Activated naive CD4-positive, alpha-beta T cell treated with anti-CD3 and anti-CD28 coated beads, Interleukin-2, amount 50 U/mL, for 24 hours (primary cell): ENCODE measurements around the gene PTP4A2.

Experiments used
- H3K27ac Mint-ChIP-seq: one replicate; pipeline ENCODE4 v1.8.0; 2021; ENCODE audit warnings: mild to moderate bottlenecking, mixed read lengths
- H3K27me3 Mint-ChIP-seq: one replicate; pipeline ENCODE4 v1.8.0; 2021; ENCODE audit warnings: mixed read lengths
- H3K36me3 Mint-ChIP-seq: one replicate; pipeline ENCODE4 v1.8.0; 2021; ENCODE audit warnings: mixed read lengths
- H3K4me1 Mint-ChIP-seq: one replicate; pipeline ENCODE4 v1.8.0; 2021; ENCODE audit warnings: mixed read lengths
- H3K4me3 Mint-ChIP-seq: one replicate; pipeline ENCODE4 v1.8.0; 2021; ENCODE audit warnings: mild to moderate bottlenecking, mixed read lengths
- H3K9me3 Mint-ChIP-seq: one replicate; pipeline ENCODE4 v1.8.0; 2021; ENCODE audit warnings: mixed read lengths

Gene PTP4A2

GRCh38 chr1:31891280-31891679 lies 46.9 kb downstream of the PTP4A2 start:
- H3K27ac Mint-ChIP-seq: peak overlapping the region; percentile 71
- H3K27me3 Mint-ChIP-seq: no peaks in the 10 kb centered on the region
- peaks cover 1% of the 10 kb centered on the region for H3K36me3 Mint-ChIP-seq
- H3K4me1 Mint-ChIP-seq: peaks cover 22% of the 10 kb centered on the region
- no peak overlapping the region for H3K4me3 Mint-ChIP-seq
- no peaks in the 10 kb centered on the region for H3K9me3 Mint-ChIP-seq

GRCh38 chr1:31888291-31888690 lies 49.9 kb downstream of the PTP4A2 start:
- no peaks in the 10 kb centered on the region for H3K9me3 Mint-ChIP-seq
- peak overlapping the region; percentile 51 for H3K27ac Mint-ChIP-seq
- H3K27me3 Mint-ChIP-seq: no peaks in the 10 kb centered on the region
- H3K4me1 Mint-ChIP-seq: peaks cover 22% of the 10 kb centered on the region
- no peak overlapping the region for H3K4me3 Mint-ChIP-seq
- peaks cover 1% of the 10 kb centered on the region for H3K36me3 Mint-ChIP-seq

GRCh38 chr1:31886866-31887265 lies 51.3 kb downstream of the PTP4A2 start:
- Mint-ChIP-seq H3K9me3 (no peaks in the 10 kb centered on the region), H3K4me1 (peaks cover 22% of the 10 kb centered on the region), H3K27me3 (no peaks in the 10 kb centered on the region), H3K27ac (no peak overlapping the region), H3K36me3 (peaks cover 1% of the 10 kb centered on the region), H3K4me3 (no peak overlapping the region)

GRCh38 chr1:31885851-31886250 lies 52.3 kb downstream of the PTP4A2 start:
- H3K9me3 Mint-ChIP-seq: no peaks in the 10 kb centered on the region
- no peak overlapping the region for H3K4me3 Mint-ChIP-seq
- H3K27me3 Mint-ChIP-seq: no peaks in the 10 kb centered on the region
- H3K27ac Mint-ChIP-seq: no peak overlapping the region
- peaks cover 25% of the 10 kb centered on the region for H3K4me1 Mint-ChIP-seq
- H3K36me3 Mint-ChIP-seq: peaks cover 1% of the 10 kb centered on the region

- peaks cover 14% of the 10 kb centered on the region for H3K4me1 Mint-ChIP-seq
- H3K27ac Mint-ChIP-seq: no peak overlapping the region
- no peaks in the 10 kb centered on the region for H3K36me3 Mint-ChIP-seq
- no peaks in the 10 kb centered on the region for H3K9me3 Mint-ChIP-seq
- no peaks in the 10 kb centered on the region for H3K27me3 Mint-ChIP-seq
- no peak overlapping the region for H3K4me3 Mint-ChIP-seq
Observed at GRCh38 chr1:31883357-31883942, 54.7 kb downstream of the PTP4A2 start.

GRCh38 chr1:31881688-31882000 lies 56.5 kb downstream of the PTP4A2 start:
- Mint-ChIP-seq H3K4me3 (no peak overlapping the region), H3K27ac (peak overlapping the region; percentile 3), H3K4me1 (peaks cover 13% of the 10 kb centered on the region), H3K36me3 (no peaks in the 10 kb centered on the region), H3K9me3 (no peaks in the 10 kb centered on the region), H3K27me3 (no peaks in the 10 kb centered on the region)

- no peaks in the 10 kb centered on the region for H3K27me3 Mint-ChIP-seq
- peaks cover 18% of the 10 kb centered on the region for H3K4me1 Mint-ChIP-seq
- H3K9me3 Mint-ChIP-seq: no peaks in the 10 kb centered on the region
- H3K4me3 Mint-ChIP-seq: no peak overlapping the region
- peaks cover 1% of the 10 kb centered on the region for H3K36me3 Mint-ChIP-seq
- H3K27ac Mint-ChIP-seq: peak overlapping the region; percentile 3
Observed at GRCh38 chr1:31880957-31881687, 57.0 kb downstream of the PTP4A2 start.

GRCh38 chr1:31879981-31880608 lies 58.1 kb downstream of the PTP4A2 start:
- Mint-ChIP-seq H3K36me3 (peaks cover 1% of the 10 kb centered on the region), H3K27ac (no peak overlapping the region), H3K4me3 (no peak overlapping the region), H3K9me3 (no peaks in the 10 kb centered on the region), H3K4me1 (peaks cover 21% of the 10 kb centered on the region), H3K27me3 (no peaks in the 10 kb centered on the region)

GRCh38 chr1:31878058-31878457 lies 60.1 kb downstream of the PTP4A2 start:
- Mint-ChIP-seq H3K4me1 (peaks cover 26% of the 10 kb centered on the region), H3K36me3 (peaks cover 2% of the 10 kb centered on the region), H3K4me3 (no peak overlapping the region), H3K9me3 (peaks cover 2% of the 10 kb centered on the region), H3K27ac (no peak overlapping the region), H3K27me3 (no peaks in the 10 kb centered on the region)

GRCh38 chr1:31877544-31877943 lies 60.6 kb downstream of the PTP4A2 start:
- Mint-ChIP-seq H3K27me3 (no peaks in the 10 kb centered on the region), H3K9me3 (peaks cover 7% of the 10 kb centered on the region), H3K36me3 (peaks cover 4% of the 10 kb centered on the region), H3K27ac (peak overlapping the region; percentile 23), H3K4me3 (no peak overlapping the region), H3K4me1 (peaks cover 31% of the 10 kb centered on the region)

- Mint-ChIP-seq H3K4me1 (peaks cover 32% of the 10 kb centered on the region), H3K27ac (no peak overlapping the region), H3K9me3 (peaks cover 7% of the 10 kb centered on the region), H3K36me3 (peaks cover 4% of the 10 kb centered on the region), H3K27me3 (no peaks in the 10 kb centered on the region), H3K4me3 (no peak overlapping the region)
Observed at GRCh38 chr1:31875636-31876236, 62.4 kb downstream of the PTP4A2 start.

- Mint-ChIP-seq H3K4me1 (peaks cover 27% of the 10 kb centered on the region), H3K9me3 (peaks cover 7% of the 10 kb centered on the region), H3K4me3 (no peak overlapping the region), H3K27me3 (no peaks in the 10 kb centered on the region), H3K27ac (no peak overlapping the region), H3K36me3 (peaks cover 4% of the 10 kb centered on the region)
Observed at GRCh38 chr1:31874942-31875341, 63.2 kb downstream of the PTP4A2 start.

GRCh38 chr1:31872658-31873636 lies 65.2 kb downstream of the PTP4A2 start:
- no peaks in the 10 kb centered on the region for H3K27me3 Mint-ChIP-seq
- H3K36me3 Mint-ChIP-seq: peaks cover 4% of the 10 kb centered on the region
- H3K4me3 Mint-ChIP-seq: peak overlapping the region; percentile 49
- peaks cover 27% of the 10 kb centered on the region for H3K4me1 Mint-ChIP-seq
- peaks cover 7% of the 10 kb centered on the region for H3K9me3 Mint-ChIP-seq
- H3K27ac Mint-ChIP-seq: peak overlapping the region; percentile 89

GRCh38 chr1:31871703-31872102 lies 66.5 kb downstream of the PTP4A2 start:
- Mint-ChIP-seq H3K36me3 (peaks cover 4% of the 10 kb centered on the region), H3K27me3 (no peaks in the 10 kb centered on the region), H3K4me3 (no peak overlapping the region), H3K27ac (no peak overlapping the region), H3K9me3 (peaks cover 7% of the 10 kb centered on the region), H3K4me1 (peaks cover 33% of the 10 kb centered on the region)

- Mint-ChIP-seq H3K9me3 (peaks cover 7% of the 10 kb centered on the region), H3K36me3 (peaks cover 3% of the 10 kb centered on the region), H3K27ac (no peak overlapping the region), H3K4me1 (peaks cover 29% of the 10 kb centered on the region), H3K27me3 (no peaks in the 10 kb centered on the region), H3K4me3 (no peak overlapping the region)
Observed at GRCh38 chr1:31870086-31870736, 68.0 kb downstream of the PTP4A2 start.
